Inferior parietal cortex (tissue), 1 donor: ENCODE measurements around the gene ZNF525.
"Not testable (repeated sequence)": the region's sequence is repeated elsewhere in the genome, so short reads cannot be mapped to it uniquely, and the experiment has no call there.

Experiments used
- DNase-seq: peaks from one replicate; pipeline ENCODE4 v3.0.0-alpha.2; 2016; ENCODE audit errors: extremely low spot score

Gene ZNF525

GRCh38 chr19:53395840-53396524 lies 30.5 kb downstream of the ZNF525 start:
- peak; percentile 2 for DNase-seq

GRCh38 chr19:53396525-53396868 lies 31.0 kb downstream of the ZNF525 start:
- DNase-seq: no peak

- DNase-seq: not testable (repeated sequence)
Measured at GRCh38 chr19:53397918-53398317, 32.4 kb downstream of the ZNF525 start.

GRCh38 chr19:53409505-53410204 lies 44.1 kb downstream of the ZNF525 start:
- DNase-seq: no peak

GRCh38 chr19:53420520-53421315 lies 55.2 kb downstream of the ZNF525 start:
- not testable (repeated sequence) for DNase-seq

- DNase-seq: no peak
Measured at GRCh38 chr19:53422551-53422950, 57.0 kb downstream of the ZNF525 start.

GRCh38 chr19:53423074-53423473 lies 57.6 kb downstream of the ZNF525 start:
- DNase-seq: not testable (repeated sequence)

- DNase-seq: not testable (repeated sequence)
Measured at GRCh38 chr19:53423680-53424079, 58.2 kb downstream of the ZNF525 start.

GRCh38 chr19:53424968-53425597 lies 59.6 kb downstream of the ZNF525 start:
- DNase-seq: peak; percentile 70

- peak; percentile 86 for DNase-seq
Measured at GRCh38 chr19:53431399-53432087, 66.0 kb downstream of the ZNF525 start, which contains the start of gene ZNF761. ZNF761 (plus strand) TSS chr19:53431984; CDS start chr19:53447269, 15,285 bp downstream.

- no peak for DNase-seq
Measured at GRCh38 chr19:53432088-53432661, 66.7 kb downstream of the ZNF525 start.
